K562 (cell line): ENCODE results near the gene CD40LG. TPM values are rescaled to one million over a fixed set of nuclear protein-coding genes. Genes with fewer than 3 reads are reported as not detected.

Experiments used
- ATAC-seq: fragments of 200-7000 bp; cut with Tn5 transposase; 3 replicates; pipeline ENCODE4 v1.9.1; 2020; ENCODE audit warnings: moderate library complexity
- BruUV-seq: library from RNA; stranded (reverse); fragments of 400-500 nt; replicated peaks from 2 replicates; lab custom pipeline; 2021; lab: Mats Ljungman, UMichigan
- CTCF ChIA-PET: fragments of 300-600 bp; formaldehyde crosslinking; extraction: SDS; loops from one replicate; lab custom pipeline; 2021; ENCODE audit warnings: low intra/inter-chr PET ratio; lab: Yijun Ruan, JAX
- POLR2A ChIA-PET: fragments of 300-600, 350-650 bp; sonication (Branson Sonifier 250); formaldehyde crosslinking; extraction: SDS; loops from one replicate; lab custom pipeline; 2021; ENCODE audit warnings: antibody characterized with exemption, inconsistent platforms; lab: Yijun Ruan, JAX
- DNase-seq, 4 experiments: peaks; one replicate each; pipeline versions ENCODE4 v3.0.0 to v3.0.0-alpha.2; 2011 to 2018; ENCODE audit warnings: low spot score in 3 of 4, mixed read lengths in 3 of 4; ENCODE audit errors: extremely low read depth in 1 of 4
- FAIRE-seq: peaks from 2 replicates; lab custom pipeline; 2011; peaks lifted over from hg19 to GRCh38; lab: Jason Lieb, UNC
- H2AFZ ChIP-seq: 2 replicates; pipeline ENCODE4 v1.6.0; 2011; ENCODE audit warnings: low read depth, low read length, control low read depth, inconsistent platforms
- H3K27ac ChIP-seq: fragments of 200-600 bp; 3 replicates; pipeline ENCODE4 v1.8.0; 2011; ENCODE audit warnings: low read depth, mild to moderate bottlenecking, control low read depth, inconsistent platforms, low read length, moderate library complexity, mixed read lengths; ENCODE audit errors: extremely low read depth
- H3K27me3 ChIP-seq, 2 experiments: fragments of 300-600 bp in 1 of 2; 2 replicates in 1 of 2; 3 replicates in 1 of 2; pipeline versions ENCODE4 v1.6.0 to v1.8.0; 2011; ENCODE audit warnings: inconsistent platforms in 2 of 2, low read length in 2 of 2, mild to moderate bottlenecking in 1 of 2, mixed read lengths in 1 of 2, moderate library complexity in 1 of 2; ENCODE audit not compliant: control insufficient read depth in 2 of 2, insufficient read depth in 2 of 2
- H3K36me3 ChIP-seq: fragments of 300-600 bp; 3 replicates; pipeline ENCODE4 v1.8.0; 2011; ENCODE audit warnings: mild to moderate bottlenecking, low read length, inconsistent platforms; ENCODE audit not compliant: control insufficient read depth, insufficient read depth
- H3K4me1 ChIP-seq, 2 experiments: fragments of 200-600 bp in 1 of 2; replicated peaks in 1 of 2; 2 replicates in 1 of 2; 3 replicates in 1 of 2; pipeline versions ENCODE4 v1.5.1 to v1.8.0; 2011; ENCODE audit warnings: inconsistent platforms in 2 of 2, low read length in 2 of 2, mild to moderate bottlenecking in 1 of 2, mixed read lengths in 1 of 2, moderate library complexity in 1 of 2; ENCODE audit not compliant: control insufficient read depth in 2 of 2, insufficient read depth in 2 of 2
- H3K4me2 ChIP-seq: 2 replicates; pipeline ENCODE4 v1.6.1; 2011; ENCODE audit warnings: low read length, control low read depth, inconsistent platforms, mixed read lengths; ENCODE audit not compliant: insufficient read depth
- H3K4me3 ChIP-seq: fragments of 200-600 bp; sonication (generic), shearing (Covaris generic); 2 replicates; pipeline ENCODE4 v1.5.1; 2016; ENCODE audit warnings: control low read depth, inconsistent platforms
- H3K79me2 ChIP-seq: fragments of 200-600 bp; 3 replicates; pipeline ENCODE4 v1.8.0; 2011; ENCODE audit warnings: low read length, inconsistent platforms; ENCODE audit not compliant: control insufficient read depth, insufficient read depth
- H3K9ac ChIP-seq, 2 experiments: 2 replicates each; pipeline versions ENCODE4 v1.6.0 to v1.6.1; 2011; ENCODE audit warnings: low read depth in 2 of 2, low read length in 2 of 2, control low read depth in 1 of 2, inconsistent platforms in 1 of 2, mild to moderate bottlenecking in 1 of 2, mixed read lengths in 1 of 2; ENCODE audit not compliant: insufficient read depth in 1 of 2
- H3K9me1 ChIP-seq: one replicate; pipeline ENCODE4 v1.6.0; 2011; ENCODE audit warnings: inconsistent platforms, mild to moderate bottlenecking, low read length, moderate library complexity; ENCODE audit not compliant: control insufficient read depth, insufficient read depth
- H3K9me3 ChIP-seq: replicated peaks from 2 replicates; pipeline ENCODE4 v1.5.1; 2011; ENCODE audit warnings: low read depth, low read length, inconsistent platforms; ENCODE audit not compliant: control insufficient read depth, insufficient read depth
- H4K20me1 ChIP-seq: replicated peaks from 2 replicates; pipeline ENCODE4 v1.6.1; 2011; ENCODE audit warnings: low read length, inconsistent platforms, mixed read lengths; ENCODE audit not compliant: control insufficient read depth, insufficient read depth
- C11orf30 ChIP-seq: fragments of 450-650 bp; IDR thresholded peaks from 2 replicates; pipeline ENCODE4 v1.6.1; 2016; ENCODE audit warnings: low read depth, mild to moderate bottlenecking
- CSDE1 ChIP-seq, 2 experiments: fragments of 450-650 bp; IDR thresholded peaks; 2 replicates each; pipeline ENCODE4 v1.6.1; 2016; ENCODE audit warnings: mild to moderate bottlenecking in 1 of 2
- KLF10 ChIP-seq: fragments of 250-450 bp; sonication (Bioruptor Pico); IDR thresholded peaks from 2 replicates; pipeline ENCODE4 v1.6.1; 2021; ENCODE audit warnings: matching md5 sums
- NR2C1 ChIP-seq, 2 experiments: fragments of 450-650 bp; IDR thresholded peaks; 2 replicates each; pipeline ENCODE4 v1.6.1; 2017; ENCODE audit warnings: mild to moderate bottlenecking in 2 of 2, antibody characterized with exemption in 1 of 2, inconsistent platforms in 1 of 2, missing compliant biosample characterization in 1 of 2, missing genetic modification characterization in 1 of 2
- ZNF318 ChIP-seq, 2 experiments: fragments of 450-650 bp; IDR thresholded peaks; 2 replicates each; pipeline ENCODE4 v1.6.1; 2016; ENCODE audit warnings: mild to moderate bottlenecking in 2 of 2, borderline replicate concordance in 1 of 2, low read depth in 1 of 2, moderate library complexity in 1 of 2
- WGBS: fragments of 100-300 bp; shearing (Covaris generic); methylation state at CpG from one replicate; pipeline ENCODE4 v1.1.6; 2016; ENCODE audit warnings: low coverage, mixed read lengths; ENCODE audit not compliant: insufficient coverage; ENCODE audit errors: missing lambda C conversion rate; 5-methylcytosine and 5-hydroxymethylcytosine counted together
- in situ Hi-C: fragments of 300-500 bp; cut with MboI; formaldehyde crosslinking; loops from 4 replicates; pipeline ENCODE4 v1.15.0; 2018; ENCODE audit warnings: inconsistent platforms, mixed read lengths
- intact Hi-C: fragments of 100-400 bp; cut with micrococcal nuclease; formaldehyde crosslinking; loops from 2 replicates; pipeline ENCODE4 v1.14.2; 2022
- polyA plus RNA-seq, 8 experiments: library from polyadenylated mRNA; depleted of rRNA in 4 of 8; stranded (reverse) in 5 of 8; unstranded in 3 of 8; fragments of >200 nt; fragmentation: Nextera tagmentation in 2 of 8; fragmentation: Illumina TruSeq in 1 of 8; extraction: Ambion mirVana in 2 of 8; extraction: Trizol in 1 of 8; gene quantifications; 2 replicates each; pipeline versions ENCODE4 v1.2.1 to v1.2.3, GENCODE V29; 2011 to 2014; ENCODE audit warnings: inconsistent platforms in 1 of 8, missing spikeins in 1 of 8
- total RNA-seq, 7 experiments: library from RNA; depleted of rRNA in 6 of 7; stranded (reverse); fragments of >200 nt in 6 of 7; fragmentation: Illumina TruSeq in 2 of 7; extraction: Trizol in 2 of 7; gene quantifications; 2 replicates each; pipeline versions ENCODE4 v1.2.1 to v1.2.3, GENCODE V29; 2011 to 2021; ENCODE audit warnings: low replicate concordance in 1 of 7

Gene CD40LG
- total and polyA plus RNA-seq, 9 of the 15 experiments (the other 6 are each of a cell fraction or from before 2014, with no cell fraction given): 0.11 TPM; not detected in 8

- no peak for TF ChIP-seq ZNF318 (IDR thresholded peaks at IDR 0.05; ENCODE audit: borderline replicate concordance in 1 of 2, low read depth in 1 of 2)
These were observed 24.6 kb upstream of the CD40LG start (continued) for GRCh38 chrX:136623396-136623795.

- Histone ChIP-seq H2AFZ (no peak overlapping the region), H3K4me2 (no peak overlapping the region), H3K9me3 (no peaks in the 10 kb centered on the region), H3K27ac (no peak overlapping the region), H3K79me2 (no peaks in the 10 kb centered on the region), H3K36me3 (no peaks in the 10 kb centered on the region), H3K9me1 (no peaks in the 10 kb centered on the region), H3K9ac (no peak overlapping the region), H3K27me3 (peaks cover 0 to 5% of the 10 kb centered on the region in 2 experiments; a peak in 3 of 5 replicates), H3K4me1 (no peaks in the 10 kb centered on the region), H4K20me1 (no peaks in the 10 kb centered on the region), H3K4me3 (no peak overlapping the region)
- 0% methylated on average over 2 of the region's 2 CpGs for WGBS
- BruUV-seq: no TSS peak
- no peak for TF ChIP-seq C11orf30
- no peak for TF ChIP-seq KLF10 (CRISPR knock-in tag)
- TF ChIP-seq CSDE1 (IDR thresholded peaks at IDR 0.05): no peak
- TF ChIP-seq NR2C1 (IDR thresholded peaks at IDR 0.05): no peak
- TF ChIP-seq NR2C1 (tag; IDR thresholded peaks at IDR 0.05): no peak
- ATAC-seq: no peak
- intact Hi-C loops: no loop called here
- CTCF ChIA-PET: no interaction called here
- FAIRE-seq: no peak
- POLR2A ChIA-PET: no interaction called here
- DNase-seq: no peak
- in situ Hi-C loops: no loop called here
These were observed 22.7 kb upstream of the CD40LG start for GRCh38 chrX:136625246-136625645.
